AG09319 (cell line): ENCODE measurements around the gene RAC3.

Experiments used
- DNase-seq: peaks from one replicate; pipeline ENCODE4 v3.0.0-alpha.2; 2010; ENCODE audit warnings: low read depth; ENCODE audit errors: extremely low read depth
- TF ChIP-seq, protein P1 (sequence below): IDR thresholded peaks from 2 replicates; pipeline ENCODE4 v1.5.1; 2011; ENCODE audit warnings: low read depth, mild to moderate bottlenecking, inconsistent platforms, low read length, moderate library complexity

RAC3 gene

DNA sequence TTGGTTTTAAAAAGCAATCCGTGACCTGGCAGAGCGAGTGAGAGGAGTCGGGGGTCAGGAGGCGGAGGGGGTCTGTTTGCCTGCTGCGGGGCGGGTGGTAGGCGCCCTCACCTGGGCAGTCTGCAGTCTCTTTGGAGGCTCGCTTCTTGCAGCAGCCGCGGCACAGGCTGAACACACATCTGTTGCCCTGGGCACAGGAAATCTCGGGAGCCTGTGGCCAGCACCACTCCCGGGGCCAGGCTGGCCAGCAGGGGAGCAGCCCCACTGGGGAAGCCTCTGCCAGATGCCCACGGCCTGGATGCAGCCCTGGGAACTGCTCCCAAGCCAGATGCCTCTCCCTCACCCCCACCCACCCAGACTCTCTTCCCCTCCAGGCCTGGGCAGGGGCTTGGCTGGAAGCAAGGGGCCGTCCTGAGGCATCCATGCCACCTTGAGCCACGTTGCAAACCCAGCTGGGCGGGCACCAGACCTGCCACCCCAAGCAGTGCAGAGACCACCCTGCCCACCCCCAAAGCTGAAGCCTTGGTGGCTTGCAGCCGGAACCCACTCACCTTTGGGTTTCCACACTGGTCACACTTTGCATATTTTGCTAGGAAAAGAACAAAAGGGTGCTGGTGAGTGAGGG is 26.9 kb downstream of the RAC3 start:
- DNase-seq = no peak
- TF ChIP-seq, protein P1, sequence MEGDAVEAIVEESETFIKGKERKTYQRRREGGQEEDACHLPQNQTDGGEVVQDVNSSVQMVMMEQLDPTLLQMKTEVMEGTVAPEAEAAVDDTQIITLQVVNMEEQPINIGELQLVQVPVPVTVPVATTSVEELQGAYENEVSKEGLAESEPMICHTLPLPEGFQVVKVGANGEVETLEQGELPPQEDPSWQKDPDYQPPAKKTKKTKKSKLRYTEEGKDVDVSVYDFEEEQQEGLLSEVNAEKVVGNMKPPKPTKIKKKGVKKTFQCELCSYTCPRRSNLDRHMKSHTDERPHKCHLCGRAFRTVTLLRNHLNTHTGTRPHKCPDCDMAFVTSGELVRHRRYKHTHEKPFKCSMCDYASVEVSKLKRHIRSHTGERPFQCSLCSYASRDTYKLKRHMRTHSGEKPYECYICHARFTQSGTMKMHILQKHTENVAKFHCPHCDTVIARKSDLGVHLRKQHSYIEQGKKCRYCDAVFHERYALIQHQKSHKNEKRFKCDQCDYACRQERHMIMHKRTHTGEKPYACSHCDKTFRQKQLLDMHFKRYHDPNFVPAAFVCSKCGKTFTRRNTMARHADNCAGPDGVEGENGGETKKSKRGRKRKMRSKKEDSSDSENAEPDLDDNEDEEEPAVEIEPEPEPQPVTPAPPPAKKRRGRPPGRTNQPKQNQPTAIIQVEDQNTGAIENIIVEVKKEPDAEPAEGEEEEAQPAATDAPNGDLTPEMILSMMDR = no peak

DNA sequence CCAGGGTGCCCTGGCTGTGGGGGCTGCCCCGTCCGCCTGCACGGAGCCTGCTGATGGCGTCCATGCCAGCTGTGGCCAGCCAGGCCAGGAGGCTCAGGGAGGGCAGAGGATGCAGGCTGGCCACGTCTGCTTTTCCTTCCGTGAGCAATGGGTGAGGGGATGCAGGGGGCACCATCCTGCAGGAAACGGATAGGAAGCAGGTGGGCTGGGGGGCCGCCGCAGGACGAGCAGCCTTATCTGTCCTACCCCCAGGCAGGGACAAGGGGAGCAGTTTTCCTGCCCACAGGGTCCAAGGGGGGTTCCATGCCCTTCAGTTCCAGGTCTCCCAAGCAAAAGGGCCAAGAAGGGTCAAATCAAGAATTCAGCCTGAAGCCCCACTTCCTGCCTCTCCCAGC is 27.4 kb downstream of the RAC3 start:
- TF ChIP-seq, protein P1 = no peak

DNA sequence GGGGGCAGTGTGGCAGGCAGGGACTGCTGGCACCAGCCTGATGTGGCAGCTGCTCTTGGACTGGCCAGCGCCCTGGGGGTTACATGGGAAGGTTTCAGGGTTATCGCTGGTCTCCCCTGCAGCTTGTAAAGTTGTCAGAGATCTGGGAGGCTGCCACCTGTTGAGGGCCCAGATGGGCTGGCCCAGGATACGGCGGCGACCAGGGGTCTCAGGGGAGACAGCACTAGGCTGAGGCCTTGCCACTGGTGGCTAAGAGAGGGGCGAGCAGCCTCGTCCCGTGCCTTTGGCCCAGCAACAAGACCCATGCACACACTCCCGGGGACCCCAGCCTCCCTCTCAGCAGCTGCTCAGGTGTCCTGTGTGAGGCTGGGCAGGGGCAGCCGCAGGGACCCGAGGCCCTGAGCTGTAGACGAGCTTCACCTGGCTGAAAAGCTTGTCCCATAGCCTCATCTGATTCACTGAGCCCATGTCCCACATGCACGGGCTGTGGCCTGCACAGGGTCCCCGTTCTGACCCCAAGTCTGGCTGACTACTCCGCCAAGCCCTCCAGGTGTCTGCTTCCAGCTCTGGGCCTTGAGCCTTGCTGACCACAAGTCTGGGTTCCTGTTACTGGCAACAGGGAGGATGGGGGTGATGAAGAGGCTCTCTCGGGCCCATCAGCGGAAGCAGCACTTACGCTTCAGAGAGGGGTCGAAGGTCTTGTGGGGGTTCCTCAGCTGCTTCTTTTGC is 28.0 kb downstream of the RAC3 start:
- no peak for DNase-seq

More for the DNA sequence above, 27.4 kb downstream of the RAC3 start:
- DNase-seq = no peak

DNA sequence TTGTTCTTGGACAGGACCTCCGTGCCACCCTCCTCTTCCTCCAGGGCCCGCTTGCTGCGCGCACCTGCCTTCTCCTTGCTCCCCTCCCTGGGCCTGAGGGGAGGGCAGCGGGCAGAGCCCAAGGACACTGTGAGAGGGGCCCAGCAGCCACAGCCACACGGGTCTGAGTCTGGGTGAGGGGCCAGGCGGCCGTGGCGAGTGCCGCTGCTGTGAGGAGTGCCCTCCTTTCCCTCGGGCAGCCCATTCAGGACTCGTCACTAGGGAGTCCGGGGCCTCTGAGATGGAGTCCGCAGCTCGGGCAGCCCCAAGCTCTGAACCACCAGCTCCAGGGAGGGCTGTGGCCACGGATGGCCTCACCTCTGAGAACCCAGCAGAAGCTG is 28.5 kb downstream of the RAC3 start:
- TF ChIP-seq, protein P1 = no peak

More for the DNA sequence above, 28.0 kb downstream of the RAC3 start:
- TF ChIP-seq, protein P1 = no peak

DNA sequence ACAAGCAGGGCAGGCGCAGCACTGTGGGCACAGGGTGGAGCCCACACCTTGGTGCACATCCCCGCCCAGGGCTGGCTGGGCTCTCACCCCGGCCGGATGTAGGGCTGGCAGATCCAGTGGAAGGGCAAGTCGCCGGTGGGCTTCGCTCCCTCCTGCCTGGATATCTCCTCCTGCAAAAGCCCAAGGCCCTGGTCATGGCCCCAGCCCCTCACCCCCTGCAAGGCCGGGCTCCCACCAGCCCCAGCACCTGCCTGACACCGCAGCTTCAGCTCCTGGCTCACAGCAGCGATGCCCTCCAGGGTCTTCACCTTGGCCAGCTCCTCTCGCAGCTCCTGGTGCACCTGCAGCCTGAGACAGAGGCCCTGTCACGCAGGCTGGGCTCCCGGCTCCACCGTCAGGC is 29.1 kb downstream of the RAC3 start:
- TF ChIP-seq, protein P1 = no peak
- no peak for DNase-seq

More for the DNA sequence above, 28.5 kb downstream of the RAC3 start:
- DNase-seq = no peak

DNA sequence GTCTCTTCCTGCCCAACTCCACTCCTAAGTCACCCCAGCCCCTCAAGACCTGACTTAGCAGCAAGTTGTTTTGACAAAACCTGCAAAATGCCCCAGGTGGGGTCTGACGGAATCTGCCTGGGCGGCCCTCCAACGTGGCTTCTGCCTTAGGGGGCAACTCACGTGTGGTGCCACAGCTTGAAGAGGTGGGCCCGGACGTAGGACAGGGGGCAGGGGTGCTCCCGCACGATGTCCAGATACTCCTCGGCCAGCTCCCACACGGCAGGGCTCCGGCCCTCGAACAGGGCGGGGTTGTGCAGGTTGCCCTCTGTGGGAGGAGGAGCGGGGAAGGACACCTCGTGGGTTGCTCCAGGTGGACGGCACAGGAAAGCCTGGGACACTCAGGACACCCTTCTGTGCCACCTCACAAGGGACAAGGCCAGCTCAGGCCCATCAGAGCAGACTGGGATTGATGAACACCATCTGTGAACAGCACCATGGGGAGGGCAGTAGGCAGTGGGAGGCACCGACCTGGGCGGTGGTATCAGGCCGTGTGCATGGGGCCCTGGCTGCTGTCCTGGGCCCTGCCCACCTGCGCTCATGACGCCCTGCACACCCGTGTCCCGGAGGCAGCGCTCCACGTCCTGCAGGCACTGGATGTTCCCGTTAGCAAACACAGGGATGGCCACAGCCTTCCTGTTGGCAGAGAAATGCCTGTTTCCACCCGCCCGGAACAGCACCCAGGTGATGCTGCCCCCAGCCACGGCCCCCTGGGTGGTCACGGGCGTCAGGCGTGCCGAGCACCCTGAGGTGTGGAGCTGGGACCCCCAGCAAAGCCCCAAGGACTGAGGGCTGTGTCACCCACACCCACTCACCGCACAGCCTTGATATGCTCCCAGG is 29.8 kb downstream of the RAC3 start:
- TF ChIP-seq, protein P1 = no peak
- no peak for DNase-seq
